ENCODE measurements around the gene CCHCR1.

CCHCR1 gene

GRCh38 chr6:31126396-31127175 lies 31.0 kb downstream of the CCHCR1 start:
- DNase-seq (ENCODE audit: low spot score) = no peak

- DNase-seq (ENCODE audit: low spot score) = no peak
Observed at GRCh38 chr6:31125586-31126363, 31.8 kb downstream of the CCHCR1 start.

- DNase-seq (ENCODE audit: low spot score) = no peak
Observed at GRCh38 chr6:31125162-31125561, 32.4 kb downstream of the CCHCR1 start.

- no peak for DNase-seq (ENCODE audit: low spot score)
Observed at GRCh38 chr6:31122791-31123706, 34.6 kb downstream of the CCHCR1 start.

GRCh38 chr6:31121131-31121790 lies 36.3 kb downstream of the CCHCR1 start:
- DNase-seq (ENCODE audit: low spot score) = no peak

- DNase-seq (ENCODE audit: low spot score) = no peak
Observed at GRCh38 chr6:31120151-31120915, 37.3 kb downstream of the CCHCR1 start, which contains the start of gene CDSN. Gene CDSN, minus strand, starts transcription at chr6:31120446. Its CDS starts 27 bp downstream, at chr6:31120419.

GRCh38 chr6:31118178-31118577 lies 39.4 kb downstream of the CCHCR1 start:
- no peak for DNase-seq (ENCODE audit: low spot score)

GRCh38 chr6:31116661-31117385 lies 40.8 kb downstream of the CCHCR1 start:
- no peak for DNase-seq (ENCODE audit: low spot score)

GRCh38 chr6:31115941-31116560 lies 41.6 kb downstream of the CCHCR1 start:
- no peak for DNase-seq (ENCODE audit: low spot score)

GRCh38 chr6:31114970-31115849 lies 42.4 kb downstream of the CCHCR1 start:
- no peak for DNase-seq (ENCODE audit: low spot score)

GRCh38 chr6:31114541-31114878 lies 43.1 kb downstream of the CCHCR1 start, which contains the start of gene PSORS1C1:
Gene PSORS1C1, plus strand, starts transcription at chr6:31114800. Its CDS starts 14,833 bp downstream, at chr6:31129633.
- DNase-seq (ENCODE audit: low spot score) = no peak

- DNase-seq (ENCODE audit: low spot score) = no peak
Observed at GRCh38 chr6:31113861-31114540, 43.6 kb downstream of the CCHCR1 start.

GRCh38 chr6:31112478-31112877 lies 45.1 kb downstream of the CCHCR1 start, which contains the start of gene C6orf15:
Gene C6orf15, minus strand, starts transcription at chr6:31112575. Its CDS starts 20 bp downstream, at chr6:31112555.
- no peak for DNase-seq (ENCODE audit: low spot score)

GRCh38 chr6:31111712-31112111 lies 45.9 kb downstream of the CCHCR1 start:
- no peak for DNase-seq (ENCODE audit: low spot score)

- DNase-seq (ENCODE audit: low spot score) = no peak
Observed at GRCh38 chr6:31110825-31111582, 46.6 kb downstream of the CCHCR1 start.

- DNase-seq (ENCODE audit: low spot score) = no peak
Observed at GRCh38 chr6:31107052-31107451, 50.5 kb downstream of the CCHCR1 start.

GRCh38 chr6:31103136-31103535 lies 54.5 kb downstream of the CCHCR1 start:
- DNase-seq (ENCODE audit: low spot score) = no peak
